Activated CD4-positive, alpha-beta T cell treated with anti-CD3 and anti-CD28 coated beads, Interleukin-2, amount 10 ng/mL, durations not matched to agents 24 days and 14 days (primary cell): Measurements from ENCODE around the gene DYNC1LI2. TPM values are rescaled to one million over a fixed set of nuclear protein-coding genes. Genes with fewer than 3 reads are reported as not detected.

Experiments
- DNase-seq: peaks from one replicate; pipeline ENCODE4 v3.0.0; 2022
- H3K27ac Mint-ChIP-seq: one replicate; pipeline ENCODE4 v1.8.0; 2022; ENCODE audit warnings: mild to moderate bottlenecking, mixed read lengths
- H3K27me3 Mint-ChIP-seq: one replicate; pipeline ENCODE4 v1.8.0; 2022; ENCODE audit warnings: mixed read lengths
- H3K36me3 Mint-ChIP-seq: one replicate; pipeline ENCODE4 v1.8.0; 2022; ENCODE audit warnings: low read depth, mild to moderate bottlenecking, mixed read lengths
- H3K4me1 Mint-ChIP-seq: one replicate; pipeline ENCODE4 v1.8.0; 2021; ENCODE audit warnings: mixed read lengths
- H3K4me3 Mint-ChIP-seq: one replicate; pipeline ENCODE4 v1.8.0; 2022; ENCODE audit warnings: mild to moderate bottlenecking, moderate library complexity, mixed read lengths
- H3K9me3 Mint-ChIP-seq: one replicate; pipeline ENCODE4 v1.8.0; 2021; ENCODE audit warnings: mixed read lengths
- intact Hi-C: fragments of 100-400 bp; cut with micrococcal nuclease; formaldehyde crosslinking; loops from one replicate; pipeline ENCODE4 v1.15.1; 2023
- total RNA-seq: library from RNA; stranded (reverse); gene quantifications from 2 replicates; pipeline ENCODE4 v1.2.3, GENCODE V29; 2022

DYNC1LI2 gene
- total RNA-seq, 1 donor from 2014 or later: 56.5 TPM

DNA sequence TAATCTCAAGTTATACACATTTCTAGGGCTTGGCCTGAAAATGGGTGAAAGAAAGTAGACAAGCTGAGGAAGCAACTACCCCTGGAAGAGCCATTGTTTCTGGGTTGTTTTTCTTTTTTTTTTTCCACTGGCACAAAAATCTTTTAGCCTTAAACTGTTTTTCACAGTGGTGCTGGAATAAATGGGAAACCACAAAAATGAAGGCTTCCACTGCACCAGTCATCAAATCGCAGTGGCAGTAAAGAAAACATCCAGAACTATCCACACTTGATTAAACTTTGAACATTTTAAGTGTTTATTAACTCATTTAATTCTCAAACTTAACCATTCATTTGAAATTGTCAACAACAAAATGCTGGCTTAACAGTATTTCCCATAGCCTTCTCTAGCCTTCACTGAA is 69.1 kb downstream of the DYNC1LI2 start:
- H3K4me3 Mint-ChIP-seq: no peak overlapping the region
- no peaks in the 10 kb centered on the region for H3K9me3 Mint-ChIP-seq
- H3K27ac Mint-ChIP-seq: no peak overlapping the region
- intact Hi-C loops: no loop called here
- no peak for DNase-seq
- H3K36me3 Mint-ChIP-seq: no peaks in the 10 kb centered on the region
- no peaks in the 10 kb centered on the region for H3K27me3 Mint-ChIP-seq
- H3K4me1 Mint-ChIP-seq: no peaks in the 10 kb centered on the region

DNA sequence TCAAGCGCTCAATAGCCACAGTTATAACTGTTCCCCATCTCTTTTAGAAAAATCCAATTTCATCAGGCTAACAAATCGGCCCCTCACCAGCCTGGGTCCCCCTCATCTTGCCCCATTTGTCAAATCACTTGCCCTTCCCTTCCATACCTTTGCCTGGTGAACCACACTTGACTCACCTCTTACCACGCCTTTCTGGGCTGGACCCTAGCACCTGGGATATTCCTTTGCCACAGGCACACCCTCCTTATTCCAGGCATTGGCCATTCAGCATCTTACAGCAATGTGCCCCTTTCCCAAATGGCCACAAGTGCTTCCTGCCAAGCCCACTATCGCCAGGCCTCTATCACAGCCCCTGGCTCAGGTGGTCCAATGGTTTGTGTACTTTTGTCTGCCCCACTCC is 69.7 kb downstream of the DYNC1LI2 start:
- Mint-ChIP-seq H3K9me3 (no peaks in the 10 kb centered on the region), H3K36me3 (no peaks in the 10 kb centered on the region), H3K4me1 (no peaks in the 10 kb centered on the region), H3K4me3 (no peak overlapping the region), H3K27ac (no peak overlapping the region), H3K27me3 (no peaks in the 10 kb centered on the region)
- no peak for DNase-seq
- intact Hi-C loops: no loop called here

DNA sequence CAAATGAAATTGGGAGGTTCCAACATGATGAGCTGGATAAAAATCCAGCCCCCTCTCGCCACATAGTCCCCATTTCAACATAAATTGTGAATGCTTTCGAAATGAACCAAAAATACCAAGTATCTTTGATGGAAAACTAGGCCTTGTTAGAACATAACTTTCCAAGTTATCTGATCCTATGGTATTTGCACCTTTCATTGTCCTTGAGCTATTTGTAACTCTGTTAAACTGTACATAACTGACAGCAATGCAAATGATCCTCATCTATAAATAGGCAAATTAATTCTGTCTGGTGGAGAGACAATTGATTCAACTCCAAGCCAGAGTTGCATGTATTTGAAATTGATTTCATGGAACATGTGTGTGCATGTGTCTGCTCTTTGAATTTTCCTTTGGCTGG is 73.1 kb downstream of the DYNC1LI2 start:
- no peak for DNase-seq
- H3K36me3 Mint-ChIP-seq: no peaks in the 10 kb centered on the region
- no peaks in the 10 kb centered on the region for H3K4me1 Mint-ChIP-seq
- no peaks in the 10 kb centered on the region for H3K9me3 Mint-ChIP-seq
- H3K27ac Mint-ChIP-seq: no peak overlapping the region
- no peaks in the 10 kb centered on the region for H3K27me3 Mint-ChIP-seq
- no peak overlapping the region for H3K4me3 Mint-ChIP-seq
- intact Hi-C loops: no loop called here

DNA sequence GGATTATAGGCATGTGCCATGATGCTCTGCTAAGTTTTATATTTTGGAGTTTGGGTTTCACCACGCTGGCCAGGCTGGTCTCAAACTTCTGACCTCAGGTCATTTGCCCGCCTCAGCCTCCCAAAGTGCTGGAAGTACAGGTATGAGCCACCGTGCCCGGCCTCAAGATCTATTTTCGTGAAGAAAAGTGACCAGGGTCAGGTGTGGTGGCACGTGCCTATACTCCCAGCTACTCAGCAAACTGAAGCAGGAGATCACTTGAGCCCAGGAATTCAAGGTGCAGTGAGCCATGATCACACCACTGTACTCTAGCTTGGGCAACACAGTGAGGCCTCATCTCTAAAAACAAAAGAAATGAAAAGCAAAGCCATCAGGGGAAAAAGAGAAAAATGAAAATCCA is 73.6 kb downstream of the DYNC1LI2 start:
- Mint-ChIP-seq H3K27ac (no peak overlapping the region), H3K36me3 (no peaks in the 10 kb centered on the region), H3K4me3 (no peak overlapping the region), H3K9me3 (no peaks in the 10 kb centered on the region), H3K27me3 (no peaks in the 10 kb centered on the region), H3K4me1 (no peaks in the 10 kb centered on the region)
- no peak for DNase-seq
- intact Hi-C loops: no loop called here

DNA sequence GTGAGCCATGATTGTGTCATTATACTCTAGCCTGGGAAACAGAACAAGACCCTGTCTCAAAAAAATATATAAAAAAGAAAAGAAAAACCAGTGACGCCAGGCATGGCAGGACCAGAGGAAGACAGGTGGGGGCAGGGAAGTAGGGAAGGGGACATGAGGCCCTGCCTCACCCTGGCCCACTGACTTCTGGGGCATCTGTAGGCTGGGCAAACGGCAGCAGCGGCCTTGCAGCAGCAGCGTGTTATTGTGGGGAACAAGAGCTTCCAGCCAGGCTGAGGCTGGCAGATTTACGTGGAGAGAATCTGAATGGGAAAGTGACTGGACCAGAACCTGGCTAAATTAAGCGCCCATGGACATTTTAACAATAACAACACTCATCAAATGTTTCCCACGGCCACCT is 74.2 kb downstream of the DYNC1LI2 start:
- Mint-ChIP-seq H3K4me1 (no peaks in the 10 kb centered on the region), H3K27ac (no peak overlapping the region), H3K9me3 (no peaks in the 10 kb centered on the region), H3K4me3 (no peak overlapping the region), H3K27me3 (no peaks in the 10 kb centered on the region), H3K36me3 (no peaks in the 10 kb centered on the region)
- intact Hi-C loops: no loop called here
- DNase-seq: no peak

DNA sequence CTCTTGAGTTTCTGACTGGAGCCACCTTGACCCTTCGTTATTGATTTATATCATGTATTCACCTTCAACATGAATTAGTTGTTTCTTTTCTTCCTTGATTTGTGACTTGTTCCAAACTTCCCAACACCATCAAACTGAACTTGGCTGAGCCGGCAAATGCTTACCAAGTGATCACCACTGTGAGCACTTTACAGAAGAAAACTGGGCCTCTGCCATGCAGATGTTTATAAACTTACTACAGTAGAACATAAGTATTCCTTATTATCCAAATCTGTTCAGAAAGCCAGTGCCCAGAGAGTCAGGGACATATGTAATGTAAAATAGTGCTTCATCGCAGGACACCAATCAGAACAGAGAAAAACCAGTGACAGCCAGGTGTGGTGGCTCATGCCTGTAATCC is 74.8 kb downstream of the DYNC1LI2 start:
- Mint-ChIP-seq H3K4me1 (no peaks in the 10 kb centered on the region), H3K36me3 (no peaks in the 10 kb centered on the region), H3K9me3 (no peaks in the 10 kb centered on the region), H3K4me3 (no peak overlapping the region), H3K27ac (no peak overlapping the region), H3K27me3 (no peaks in the 10 kb centered on the region)
- intact Hi-C loops: no loop called here
- DNase-seq: no peak

DNA sequence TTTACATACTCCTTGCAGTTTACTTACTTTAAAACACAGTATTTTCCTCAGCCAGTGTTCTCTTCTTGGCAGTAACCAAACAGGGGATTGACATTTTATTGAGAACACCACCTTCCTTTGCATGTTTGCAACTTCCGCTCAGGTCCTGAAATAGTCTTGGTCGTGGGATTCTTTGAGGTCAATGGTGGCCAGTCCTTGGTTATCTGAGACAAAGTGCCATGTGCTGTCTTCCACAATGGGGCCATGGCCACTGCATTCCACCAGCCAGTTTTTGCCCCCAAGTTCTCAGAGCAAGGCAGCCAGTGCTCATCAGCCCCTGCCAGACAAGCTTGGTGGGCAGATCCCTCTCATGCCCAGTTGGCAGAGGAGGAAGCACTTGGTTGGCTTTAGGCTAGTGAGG is 77.7 kb downstream of the DYNC1LI2 start:
- no peak overlapping the region for H3K4me3 Mint-ChIP-seq
- no peak overlapping the region for H3K27ac Mint-ChIP-seq
- H3K4me1 Mint-ChIP-seq: no peaks in the 10 kb centered on the region
- no peaks in the 10 kb centered on the region for H3K36me3 Mint-ChIP-seq
- H3K27me3 Mint-ChIP-seq: no peaks in the 10 kb centered on the region
- intact Hi-C loops: no loop called here
- H3K9me3 Mint-ChIP-seq: no peaks in the 10 kb centered on the region
- DNase-seq: no peak

Other genes with a start within 250 kb of the DYNC1LI2 start
- 5.8 and 6.7 TPM in 2 replicates for gene TK2, start 201.5 kb downstream of the DYNC1LI2 start, total RNA-seq
- 145 and 146 TPM in 2 replicates for gene CKLF, start 199.0 kb downstream of the DYNC1LI2 start, total RNA-seq
- gene CMTM1, start 185.2 kb downstream of the DYNC1LI2 start, total RNA-seq: 12.2 and 13.6 TPM in 2 replicates
- 0.51 and 0.95 TPM in 2 replicates for gene CMTM2, start 172.1 kb downstream of the DYNC1LI2 start, total RNA-seq
- 95.6 and 100 TPM in 2 replicates for gene CMTM3, start 146.9 kb downstream of the DYNC1LI2 start, total RNA-seq
- 3.5 and 5.0 TPM in 2 replicates for gene CMTM4, start 54.9 kb downstream of the DYNC1LI2 start, total RNA-seq
- 0.37 TPM in 1 of 2 replicates, not detected in the other for gene TERB1, start 50.0 kb upstream of the DYNC1LI2 start, total RNA-seq
- gene NAE1, start 79.4 kb upstream of the DYNC1LI2 start, total RNA-seq: 118 and 125 TPM in 2 replicates
- gene CA7, start 92.8 kb upstream of the DYNC1LI2 start, total RNA-seq: 0.28 and 0.56 TPM in 2 replicates
- 48.0 and 51.8 TPM in 2 replicates for gene PDP2, start 128.9 kb upstream of the DYNC1LI2 start, total RNA-seq
- not detected in 2 replicates for gene CDH16, start 167.3 kb upstream of the DYNC1LI2 start, total RNA-seq
- gene RRAD, start 173.9 kb upstream of the DYNC1LI2 start, total RNA-seq: 1.3 TPM in 2 replicates
- gene CIAO2B, start 182.8 kb upstream of the DYNC1LI2 start, total RNA-seq: 170 and 176 TPM in 2 replicates
- gene CES2, start 183.9 kb upstream of the DYNC1LI2 start, total RNA-seq: 30.6 and 33.6 TPM in 2 replicates
- 6.8 and 7.0 TPM in 2 replicates for gene CES3, start 209.7 kb upstream of the DYNC1LI2 start, total RNA-seq
- 27.0 and 27.5 TPM in 2 replicates for gene CES4A, start 237.0 kb upstream of the DYNC1LI2 start, total RNA-seq